Fibroblast of villous mesenchyme (primary cell): ENCODE measurements around the gene IDH3A. TPM values are rescaled to one million over a fixed set of nuclear protein-coding genes. Genes with fewer than 3 reads are reported as not detected.

Source experiments
- DNase-seq: peaks from one replicate; pipeline ENCODE4 v3.0.0-alpha.2; 2010; ENCODE audit warnings: low read depth
- H3K4me3 ChIP-seq: 2 replicates; pipeline ENCODE4 v1.5.1; 2011; ENCODE audit warnings: low read depth, mild to moderate bottlenecking, low read length
- total RNA-seq: library from RNA; depleted of rRNA; stranded (reverse); fragments of >200 nt; gene quantifications from 2 replicates; pipeline ENCODE4 v1.2.3, GENCODE V29; 2012
- TF ChIP-seq, protein P1 (sequence below): IDR thresholded peaks from 2 replicates; pipeline ENCODE4 v1.5.1; 2012; ENCODE audit warnings: low read depth, mild to moderate bottlenecking, low read length; ENCODE audit not compliant: insufficient read depth

Gene IDH3A
- total RNA-seq, 1 donor = 43.6 TPM

DNA sequence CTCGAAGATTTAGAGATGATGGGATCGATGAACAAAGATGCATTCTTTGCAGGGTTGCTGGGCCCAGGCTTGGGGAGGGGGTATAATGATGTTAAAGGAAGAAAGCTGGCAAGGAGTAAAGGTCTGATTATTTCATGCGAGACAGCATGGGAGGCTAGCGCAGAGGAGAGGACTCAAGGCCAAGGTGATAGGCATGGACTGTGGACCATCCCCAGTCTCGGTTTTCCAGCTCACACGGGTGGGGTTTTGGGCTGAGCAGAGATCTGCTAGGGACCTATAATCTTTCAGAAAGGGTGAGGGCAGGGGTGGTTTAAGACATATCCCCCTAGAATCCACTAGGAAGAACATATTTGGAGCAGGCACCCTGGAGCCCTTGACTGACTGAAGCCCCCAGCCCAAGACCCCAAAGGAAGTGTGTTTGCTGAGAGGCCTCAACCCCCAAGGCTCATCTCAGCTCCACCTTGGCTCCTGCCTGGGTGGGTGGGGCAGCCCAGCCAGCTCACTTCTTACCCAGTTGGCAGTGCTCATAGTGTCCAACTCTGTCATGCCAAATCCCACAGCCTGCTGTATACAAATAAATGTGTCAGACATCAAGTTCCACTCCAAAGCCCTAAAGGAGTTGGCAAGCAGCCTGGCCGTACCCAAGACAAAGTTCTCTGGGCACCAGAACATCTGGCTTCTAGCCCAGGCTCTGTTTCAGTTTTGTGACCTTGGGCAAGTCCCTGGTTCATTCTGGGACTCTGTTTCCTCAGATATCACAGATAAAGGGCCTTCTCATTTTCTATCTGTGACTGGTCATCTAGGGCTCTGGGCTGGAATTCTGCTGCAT, 67.3 kb downstream of the IDH3A start:
- no peak overlapping the region for H3K4me3 ChIP-seq
- TF ChIP-seq, protein P1, sequence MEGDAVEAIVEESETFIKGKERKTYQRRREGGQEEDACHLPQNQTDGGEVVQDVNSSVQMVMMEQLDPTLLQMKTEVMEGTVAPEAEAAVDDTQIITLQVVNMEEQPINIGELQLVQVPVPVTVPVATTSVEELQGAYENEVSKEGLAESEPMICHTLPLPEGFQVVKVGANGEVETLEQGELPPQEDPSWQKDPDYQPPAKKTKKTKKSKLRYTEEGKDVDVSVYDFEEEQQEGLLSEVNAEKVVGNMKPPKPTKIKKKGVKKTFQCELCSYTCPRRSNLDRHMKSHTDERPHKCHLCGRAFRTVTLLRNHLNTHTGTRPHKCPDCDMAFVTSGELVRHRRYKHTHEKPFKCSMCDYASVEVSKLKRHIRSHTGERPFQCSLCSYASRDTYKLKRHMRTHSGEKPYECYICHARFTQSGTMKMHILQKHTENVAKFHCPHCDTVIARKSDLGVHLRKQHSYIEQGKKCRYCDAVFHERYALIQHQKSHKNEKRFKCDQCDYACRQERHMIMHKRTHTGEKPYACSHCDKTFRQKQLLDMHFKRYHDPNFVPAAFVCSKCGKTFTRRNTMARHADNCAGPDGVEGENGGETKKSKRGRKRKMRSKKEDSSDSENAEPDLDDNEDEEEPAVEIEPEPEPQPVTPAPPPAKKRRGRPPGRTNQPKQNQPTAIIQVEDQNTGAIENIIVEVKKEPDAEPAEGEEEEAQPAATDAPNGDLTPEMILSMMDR = no peak
- DNase-seq = no peak

GRCh38 chr15:78220713-78221112, 71.6 kb downstream of the IDH3A start:
- TF ChIP-seq, protein P1 = no peak
- DNase-seq = no peak
- no peak overlapping the region for H3K4me3 ChIP-seq

Other genes with a start within 250 kb of the IDH3A start
- gene TBC1D2B, start 71.7 kb upstream of the IDH3A start, total RNA-seq = 32.5 and 52.2 TPM in 2 replicates
- not detected in 2 replicates for gene SH2D7, start 56.8 kb upstream of the IDH3A start, total RNA-seq
- gene CIB2, start 17.9 kb upstream of the IDH3A start, total RNA-seq = 4.8 and 11.7 TPM in 2 replicates
- under 0.01 TPM in 1 of 2 replicates, not detected in the other for gene ACSBG1, start 85.2 kb downstream of the IDH3A start, total RNA-seq
- gene DNAJA4, start 115.2 kb downstream of the IDH3A start, total RNA-seq = 2.6 and 4.3 TPM in 2 replicates
- gene SKIC8, start 150.2 kb downstream of the IDH3A start, total RNA-seq = 59.6 and 72.1 TPM in 2 replicates
- not detected in 2 replicates for gene CRABP1, start 191.0 kb downstream of the IDH3A start, total RNA-seq